HUES6 (cell line): ENCODE measurements around the gene OR4A15.

ENCODE experiments used
- H3K27ac ChIP-seq: 2 replicates; pipeline ENCODE4 v1.7.0; 2013; ENCODE audit warnings: low read depth, mild to moderate bottlenecking, low read length, inconsistent platforms
- H3K27me3 ChIP-seq: 2 replicates; pipeline ENCODE4 v1.6.1; 2013; ENCODE audit warnings: low read length; ENCODE audit not compliant: control insufficient read depth, insufficient read depth
- H3K36me3 ChIP-seq: 2 replicates; pipeline ENCODE4 v1.6.1; 2013; ENCODE audit warnings: low read length; ENCODE audit not compliant: control insufficient read depth, insufficient read depth
- H3K4me1 ChIP-seq: 2 replicates; pipeline ENCODE4 v1.6.1; 2013; ENCODE audit warnings: low read length; ENCODE audit not compliant: control insufficient read depth, insufficient read depth
- H3K4me3 ChIP-seq: 2 replicates; pipeline ENCODE4 v1.5.1; 2013; ENCODE audit warnings: low read depth, low read length
- H3K9ac ChIP-seq: one replicate; pipeline ENCODE4 v1.6.1; 2013; ENCODE audit warnings: mild to moderate bottlenecking, low read length
- H3K9me3 ChIP-seq: 2 replicates; pipeline ENCODE4 v1.6.1; 2013; ENCODE audit warnings: low read depth, low read length; ENCODE audit not compliant: control insufficient read depth, insufficient read depth

The OR4A15 gene

DNA sequence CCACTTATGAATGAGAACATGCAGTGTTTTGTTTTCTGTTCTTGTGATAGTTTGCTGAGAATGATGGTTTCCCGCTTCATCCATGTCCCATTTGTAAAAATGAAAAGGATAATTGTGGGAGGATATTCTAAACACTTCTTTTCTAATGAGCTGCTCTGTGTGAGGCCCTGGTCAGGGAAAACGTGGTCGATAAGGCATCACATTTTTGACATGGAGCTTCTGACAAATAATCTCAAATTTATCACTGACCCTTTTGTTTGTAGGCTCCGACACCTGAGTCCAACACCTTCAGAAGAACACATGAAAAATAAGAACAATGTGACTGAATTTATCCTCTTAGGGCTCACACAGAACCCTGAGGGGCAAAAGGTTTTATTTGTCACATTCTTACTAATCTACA lies at the start of gene OR4A15:
Gene OR4A15 (plus strand): TSS at position 301 of the 400 bp plus-strand sequence. CDS start 0 bp downstream, at position 301.
- Histone ChIP-seq H3K27me3 (no peaks in the 10 kb centered on the region), H3K4me1 (no peaks in the 10 kb centered on the region), H3K27ac (no peak within 1 kb of the TSS), H3K9me3 (peaks cover 42% of the 10 kb centered on the region; the same call in 1 of the 2 replicates), H3K9ac (no peak within 1 kb of the TSS), H3K4me3 (no peak within 1 kb of the TSS), H3K36me3 (no peaks in the 10 kb centered on the region)

- Histone ChIP-seq H3K27ac (no peak overlapping the region), H3K4me1 (no peaks in the 10 kb centered on the region), H3K9me3 (peaks cover 42% of the 10 kb centered on the region; the same call in 1 of the 2 replicates), H3K4me3 (no peak overlapping the region), H3K36me3 (no peaks in the 10 kb centered on the region), H3K27me3 (no peaks in the 10 kb centered on the region), H3K9ac (no peak overlapping the region)
Measured at GRCh38 chr11:55324500-55324899, 43.3 kb upstream of the OR4A15 start.

GRCh38 chr11:55342901-55343300 lies 24.9 kb upstream of the OR4A15 start, which contains the start of gene OR4A16:
Gene OR4A16, plus strand, starts transcription at chr11:55343201. Its CDS starts 0 bp downstream, at chr11:55343201.
- H3K27ac ChIP-seq = no peak within 1 kb of the TSS
- no peak within 1 kb of the TSS for H3K4me3 ChIP-seq
- no peaks in the 10 kb centered on the region for H3K4me1 ChIP-seq
- H3K36me3 ChIP-seq = no peaks in the 10 kb centered on the region
- no peaks in the 10 kb centered on the region for H3K27me3 ChIP-seq
- peaks cover 37% of the 10 kb centered on the region; the same call in 1 of the 2 replicates for H3K9me3 ChIP-seq
- no peak within 1 kb of the TSS for H3K9ac ChIP-seq

GRCh38 chr11:55345306-55345705 lies 22.5 kb upstream of the OR4A15 start:
- Histone ChIP-seq H3K9me3 (peaks cover 44% of the 10 kb centered on the region; the same call in 1 of the 2 replicates), H3K27ac (no peak overlapping the region), H3K27me3 (no peaks in the 10 kb centered on the region), H3K36me3 (no peaks in the 10 kb centered on the region), H3K4me1 (no peaks in the 10 kb centered on the region), H3K4me3 (no peak overlapping the region), H3K9ac (no peak overlapping the region)

GRCh38 chr11:55349032-55349431 lies 18.7 kb upstream of the OR4A15 start:
- H3K4me1 ChIP-seq = no peaks in the 10 kb centered on the region
- no peaks in the 10 kb centered on the region for H3K27me3 ChIP-seq
- H3K27ac ChIP-seq = no peak overlapping the region
- H3K9me3 ChIP-seq = peaks cover 40% of the 10 kb centered on the region; the same call in 1 of the 2 replicates
- H3K36me3 ChIP-seq = no peaks in the 10 kb centered on the region
- H3K4me3 ChIP-seq = no peak overlapping the region
- H3K9ac ChIP-seq = no peak overlapping the region

- H3K9me3 ChIP-seq = peaks cover 48% of the 10 kb centered on the region; the same call in 1 of the 2 replicates
- no peaks in the 10 kb centered on the region for H3K27me3 ChIP-seq
- no peak overlapping the region for H3K9ac ChIP-seq
- H3K27ac ChIP-seq = no peak overlapping the region
- no peaks in the 10 kb centered on the region for H3K4me1 ChIP-seq
- no peak overlapping the region for H3K4me3 ChIP-seq
- no peaks in the 10 kb centered on the region for H3K36me3 ChIP-seq
Measured at GRCh38 chr11:55357560-55358184, 10.1 kb upstream of the OR4A15 start.

- Histone ChIP-seq H3K9me3 (peaks cover 55% of the 10 kb centered on the region; the same call in 1 of the 2 replicates), H3K9ac (no peak overlapping the region), H3K4me3 (no peak overlapping the region), H3K27me3 (no peaks in the 10 kb centered on the region), H3K4me1 (no peaks in the 10 kb centered on the region), H3K27ac (no peak overlapping the region), H3K36me3 (no peaks in the 10 kb centered on the region)
Measured at GRCh38 chr11:55401011-55401410, 33.2 kb downstream of the OR4A15 start.
